ENCODE results near the gene RGS18. TPM values are rescaled to one million over a fixed set of nuclear protein-coding genes. Genes with fewer than 3 reads are reported as not detected.

The RGS18 gene
- total and polyA plus RNA-seq, 9 donors: 0.42 to 2.5 (median 0.95) TPM

GRCh38 chr1:192175971-192176370, 17.7 kb downstream of the RGS18 start:
- H3K4me1 ChIP-seq (ENCODE audit: insufficient read depth): no peaks in the 10 kb centered on the region
- H3K9me3 ChIP-seq: no peaks in the 10 kb centered on the region
- WGBS, 3 donors: 85 to 95% (median 94%) methylated on average over 2 of the region's 2 CpGs
- intact Hi-C loops (cut with DNase I): no loop called here
- no peak overlapping the region for H3K4me3 ChIP-seq
- no peak for TF ChIP-seq POLR2A (IDR thresholded peaks at IDR 0.05)
- no peak overlapping the region for H3K27ac ChIP-seq
- no peak for DNase-seq
- H3K27me3 ChIP-seq: no peaks in the 10 kb centered on the region
- H3K36me3 ChIP-seq: no peaks in the 10 kb centered on the region

DNA sequence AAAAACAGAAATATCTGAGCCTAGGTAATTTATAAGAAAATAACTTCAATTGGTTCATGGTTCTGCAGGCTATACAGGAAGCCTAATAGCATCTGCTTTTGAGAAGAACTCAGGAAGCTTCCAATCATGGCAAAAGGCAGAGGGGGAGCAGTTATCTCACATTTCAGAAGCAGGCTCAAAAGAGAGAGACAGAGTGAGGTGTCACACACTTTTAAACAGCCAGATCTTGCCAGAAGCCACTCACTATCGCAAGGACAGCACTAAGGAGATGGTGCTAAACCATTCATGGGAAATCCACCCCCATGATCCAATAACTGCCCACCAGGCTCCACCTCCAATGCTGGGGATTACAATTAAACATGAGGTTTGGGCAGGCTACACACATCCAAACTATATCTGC, 25.5 kb downstream of the RGS18 start:
- no peak for TF ChIP-seq CTCF (IDR thresholded peaks at IDR 0.05)
- no peak for TF ChIP-seq POLR2A (IDR thresholded peaks at IDR 0.05)
- no peak for TF ChIP-seq EP300 (IDR thresholded peaks at IDR 0.05)
- WGBS, 3 donors: 91 to 98% (median 92%) methylated on average over 1 of the region's 1 CpG
- intact Hi-C loops (cut with DNase I): no loop called here

GRCh38 chr1:192186197-192186596, 27.9 kb downstream of the RGS18 start:
- H3K4me3 ChIP-seq: no peak overlapping the region
- H3K9me3 ChIP-seq: no peaks in the 10 kb centered on the region
- H3K36me3 ChIP-seq: no peaks in the 10 kb centered on the region
- no peaks in the 10 kb centered on the region for H3K27me3 ChIP-seq
- TF ChIP-seq EP300 (IDR thresholded peaks at IDR 0.05) (no peak), POLR2A (IDR thresholded peaks at IDR 0.05) (no peak), CTCF (IDR thresholded peaks at IDR 0.05) (no peak)
- no peaks in the 10 kb centered on the region for H3K4me1 ChIP-seq (ENCODE audit: insufficient read depth)
- WGBS, 3 donors: 46 to 49% (median 47%) methylated on average over 4 of the region's 4 CpGs
- intact Hi-C loops (cut with DNase I): no loop called here
- H3K27ac ChIP-seq: no peak overlapping the region
- no peak for DNase-seq

More for the DNA sequence above, 25.5 kb downstream of the RGS18 start:
- H3K36me3 ChIP-seq: no peaks in the 10 kb centered on the region
- H3K9me3 ChIP-seq: no peaks in the 10 kb centered on the region
- H3K4me1 ChIP-seq (ENCODE audit: insufficient read depth): no peaks in the 10 kb centered on the region
- DNase-seq: no peak
- no peaks in the 10 kb centered on the region for H3K27me3 ChIP-seq
- H3K4me3 ChIP-seq: no peak overlapping the region
- no peak overlapping the region for H3K27ac ChIP-seq

GRCh38 chr1:192190066-192190465, 31.8 kb downstream of the RGS18 start:
- intact Hi-C loops (cut with DNase I): no loop called here
- Histone ChIP-seq H3K27me3 (no peaks in the 10 kb centered on the region), H3K9me3 (no peaks in the 10 kb centered on the region), H3K27ac (no peak overlapping the region), H3K4me1 (ENCODE audit: insufficient read depth) (no peaks in the 10 kb centered on the region), H3K36me3 (no peaks in the 10 kb centered on the region), H3K4me3 (no peak overlapping the region)
- WGBS, 3 donors: 81 to 92% (median 87%) methylated on average over 2 of the region's 2 CpGs
- DNase-seq: no peak
- TF ChIP-seq CTCF (IDR thresholded peaks at IDR 0.05): no peak
- TF ChIP-seq POLR2A (IDR thresholded peaks at IDR 0.05): no peak
- no peak for TF ChIP-seq EP300 (IDR thresholded peaks at IDR 0.05)

GRCh38 chr1:192201303-192201702, 43.0 kb downstream of the RGS18 start:
- H3K27me3 ChIP-seq: no peaks in the 10 kb centered on the region
- 93 to 94% (median 93%) methylated on average over 5 of the region's 5 CpGs for WGBS, 3 donors

More at GRCh38 chr1:192201303-192201702, 43.0 kb downstream of the RGS18 start:
- TF ChIP-seq EP300 (IDR thresholded peaks at IDR 0.05) (no peak), CTCF (IDR thresholded peaks at IDR 0.05) (no peak), POLR2A (IDR thresholded peaks at IDR 0.05) (no peak)
- Histone ChIP-seq H3K27ac (no peak overlapping the region), H3K4me1 (ENCODE audit: insufficient read depth) (no peaks in the 10 kb centered on the region), H3K4me3 (no peak overlapping the region), H3K9me3 (no peaks in the 10 kb centered on the region), H3K36me3 (no peaks in the 10 kb centered on the region)
- DNase-seq: no peak
- intact Hi-C loops (cut with DNase I): no loop called here
